Activated naive CD4-positive, alpha-beta T cell treated with anti-CD3 and anti-CD28 coated beads, Interleukin-2, amount 50 U/mL, for 16 hours (primary cell): Measurements from ENCODE around the gene PODXL.
A peak's percentile ranks its signal among the peaks of the same experiment; 100 is the strongest.
"Not testable (repeated sequence)": the region's sequence is repeated elsewhere in the genome, so short reads cannot be mapped to it uniquely, and the experiment has no call there.

ENCODE experiments used
- DNase-seq: peaks from one replicate; pipeline ENCODE4 v3.0.0-alpha.2; 2020

The PODXL gene

GRCh38 chr7:131507592-131508331 is 48.7 kb downstream of the PODXL start:
- DNase-seq: peak; percentile 82

- DNase-seq: no peak
Measured at GRCh38 chr7:131506597-131506996, 49.8 kb downstream of the PODXL start.

GRCh38 chr7:131505636-131506557 is 50.5 kb downstream of the PODXL start:
- DNase-seq: no peak

GRCh38 chr7:131505037-131505620 is 51.3 kb downstream of the PODXL start:
- not testable (repeated sequence) for DNase-seq

- DNase-seq: no peak
Measured at GRCh38 chr7:131504157-131504899, 52.1 kb downstream of the PODXL start.

- no peak for DNase-seq
Measured at GRCh38 chr7:131503639-131504038, 52.8 kb downstream of the PODXL start.

- DNase-seq: no peak
Measured at GRCh38 chr7:131502810-131503508, 53.5 kb downstream of the PODXL start.

- DNase-seq: no peak
Measured at GRCh38 chr7:131501930-131502685, 54.3 kb downstream of the PODXL start.

- peak; percentile 43 for DNase-seq
Measured at GRCh38 chr7:131501422-131501821, 55.0 kb downstream of the PODXL start.

GRCh38 chr7:131500357-131500756 is 56.1 kb downstream of the PODXL start:
- no peak for DNase-seq

- no peak for DNase-seq
Measured at GRCh38 chr7:131499801-131500200, 56.6 kb downstream of the PODXL start.

- DNase-seq: no peak
Measured at GRCh38 chr7:131498237-131498885, 58.1 kb downstream of the PODXL start.

GRCh38 chr7:131497454-131497853 is 59.0 kb downstream of the PODXL start:
- DNase-seq: no peak

- no peak for DNase-seq
Measured at GRCh38 chr7:131495669-131496498, 60.5 kb downstream of the PODXL start.

GRCh38 chr7:131494182-131494581 is 62.2 kb downstream of the PODXL start:
- DNase-seq: no peak

GRCh38 chr7:131493581-131493980 is 62.8 kb downstream of the PODXL start:
- DNase-seq: no peak

- no peak for DNase-seq
Measured at GRCh38 chr7:131493081-131493480, 63.3 kb downstream of the PODXL start.

GRCh38 chr7:131489881-131490280 is 66.5 kb downstream of the PODXL start:
- no peak for DNase-seq

- DNase-seq: no peak
Measured at GRCh38 chr7:131489196-131489595, 67.2 kb downstream of the PODXL start.

- DNase-seq: no peak
Measured at GRCh38 chr7:131488361-131488760, 68.1 kb downstream of the PODXL start.
